Choroid plexus epithelial cell (primary cell): Measurements from ENCODE around the gene ILK.
A peak's percentile ranks its signal among the peaks of the same experiment; 100 is the strongest.

Experiments used
- DNase-seq: peaks from one replicate; pipeline ENCODE4 v3.0.0-alpha.2; 2010; ENCODE audit warnings: low read depth
- H3K4me3 ChIP-seq: 2 replicates; pipeline ENCODE4 v1.5.1; 2011; ENCODE audit warnings: low read depth, mild to moderate bottlenecking, control low read depth, low read length, moderate library complexity
- TF ChIP-seq, protein P1 (sequence below): conservative IDR thresholded peaks from 2 replicates; pipeline ENCODE4 v1.5.1; 2011; ENCODE audit warnings: low read depth, mild to moderate bottlenecking, control low read depth, inconsistent platforms, low read length, moderate library complexity

Gene ILK

GRCh38 chr11:6646576-6646917 is 43.0 kb downstream of the ILK start:
- TF ChIP-seq, protein P1, sequence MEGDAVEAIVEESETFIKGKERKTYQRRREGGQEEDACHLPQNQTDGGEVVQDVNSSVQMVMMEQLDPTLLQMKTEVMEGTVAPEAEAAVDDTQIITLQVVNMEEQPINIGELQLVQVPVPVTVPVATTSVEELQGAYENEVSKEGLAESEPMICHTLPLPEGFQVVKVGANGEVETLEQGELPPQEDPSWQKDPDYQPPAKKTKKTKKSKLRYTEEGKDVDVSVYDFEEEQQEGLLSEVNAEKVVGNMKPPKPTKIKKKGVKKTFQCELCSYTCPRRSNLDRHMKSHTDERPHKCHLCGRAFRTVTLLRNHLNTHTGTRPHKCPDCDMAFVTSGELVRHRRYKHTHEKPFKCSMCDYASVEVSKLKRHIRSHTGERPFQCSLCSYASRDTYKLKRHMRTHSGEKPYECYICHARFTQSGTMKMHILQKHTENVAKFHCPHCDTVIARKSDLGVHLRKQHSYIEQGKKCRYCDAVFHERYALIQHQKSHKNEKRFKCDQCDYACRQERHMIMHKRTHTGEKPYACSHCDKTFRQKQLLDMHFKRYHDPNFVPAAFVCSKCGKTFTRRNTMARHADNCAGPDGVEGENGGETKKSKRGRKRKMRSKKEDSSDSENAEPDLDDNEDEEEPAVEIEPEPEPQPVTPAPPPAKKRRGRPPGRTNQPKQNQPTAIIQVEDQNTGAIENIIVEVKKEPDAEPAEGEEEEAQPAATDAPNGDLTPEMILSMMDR: no peak
- DNase-seq: peak; percentile 28
- H3K4me3 ChIP-seq: no peak overlapping the region

DNA sequence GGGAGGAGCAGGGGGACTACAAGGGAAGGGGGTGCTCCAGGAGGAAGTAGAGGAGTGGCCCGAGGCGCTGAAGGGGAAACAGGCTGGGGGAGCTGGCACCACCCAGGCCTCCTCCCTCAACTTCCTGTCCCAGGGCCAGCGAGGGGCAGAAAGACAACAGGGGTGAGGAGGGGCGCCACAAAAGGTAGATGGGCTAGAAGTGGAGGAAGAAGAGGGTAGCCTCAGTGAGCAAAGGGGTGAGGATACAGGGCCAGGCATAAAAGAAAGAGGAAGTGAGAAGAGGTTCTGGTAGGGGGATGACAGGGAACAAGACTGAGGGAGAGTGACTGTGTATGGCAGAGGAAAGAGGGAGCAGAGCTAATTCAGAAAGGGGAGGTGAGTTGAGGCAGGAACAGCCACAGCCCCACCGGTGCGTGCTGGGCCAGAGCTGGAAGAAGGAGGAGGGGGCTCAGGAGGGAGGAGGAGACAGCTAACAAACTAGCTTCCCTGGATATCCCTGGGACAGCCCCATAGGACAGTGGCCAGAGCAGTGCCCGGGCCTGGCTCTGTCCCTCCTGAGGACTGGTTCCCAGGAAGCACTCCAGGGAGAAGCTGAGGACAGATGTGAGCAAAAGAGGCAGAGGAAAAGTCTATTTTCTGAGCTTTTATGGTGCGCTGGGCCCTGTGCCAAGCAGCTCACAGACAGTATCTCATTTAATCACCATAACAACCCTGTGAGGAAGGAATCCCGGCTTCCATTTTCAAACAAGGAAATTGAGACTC is 43.5 kb downstream of the ILK start:
- no peak overlapping the region for H3K4me3 ChIP-seq
- TF ChIP-seq, protein P1: no peak
- DNase-seq: peak; percentile 45

DNA sequence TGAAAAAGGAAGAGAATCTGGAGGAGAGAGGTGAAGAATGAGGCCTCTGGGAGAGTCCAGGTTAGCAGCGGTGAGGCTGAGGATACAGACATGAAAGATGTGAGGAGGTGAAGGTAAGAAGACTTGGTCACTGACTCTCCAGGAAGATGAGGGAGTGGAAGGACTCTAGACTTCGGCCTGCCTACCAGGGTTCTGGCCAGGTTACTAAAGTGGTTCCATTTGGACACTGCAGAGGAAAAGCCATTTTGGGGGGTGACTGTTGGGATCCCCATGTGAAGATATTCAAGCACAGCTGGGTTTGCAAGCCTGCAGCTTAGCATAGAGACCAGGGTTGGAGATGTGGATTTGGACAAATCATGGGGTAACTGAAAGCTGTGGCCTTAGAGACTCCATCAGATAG is 44.3 kb downstream of the ILK start:
- H3K4me3 ChIP-seq: no peak overlapping the region
- TF ChIP-seq, protein P1: no peak
- no peak for DNase-seq

DNA sequence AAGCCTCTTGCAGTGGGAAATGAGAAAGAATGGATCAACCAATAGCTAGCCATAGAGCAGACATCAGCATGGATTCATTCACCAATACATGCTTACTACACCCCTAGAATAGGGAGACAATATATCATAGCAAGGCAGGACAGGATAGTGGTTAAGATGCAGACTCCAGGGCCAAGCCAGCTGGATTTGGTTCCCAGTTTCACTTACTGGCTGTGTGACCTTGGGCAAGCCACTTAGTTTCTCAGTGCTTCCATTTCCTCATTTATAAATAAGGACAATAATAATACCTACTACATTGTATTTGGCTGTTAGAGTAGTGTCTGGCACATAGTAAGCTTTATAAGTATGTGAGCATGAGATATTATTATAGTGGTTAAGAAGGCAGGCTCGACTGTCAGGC is 44.9 kb downstream of the ILK start:
- no peak for DNase-seq
- TF ChIP-seq, protein P1: no peak
- no peak overlapping the region for H3K4me3 ChIP-seq

GRCh38 chr11:6650104-6650503 is 46.5 kb downstream of the ILK start:
- TF ChIP-seq, protein P1: no peak
- DNase-seq: no peak
- H3K4me3 ChIP-seq: no peak overlapping the region

DNA sequence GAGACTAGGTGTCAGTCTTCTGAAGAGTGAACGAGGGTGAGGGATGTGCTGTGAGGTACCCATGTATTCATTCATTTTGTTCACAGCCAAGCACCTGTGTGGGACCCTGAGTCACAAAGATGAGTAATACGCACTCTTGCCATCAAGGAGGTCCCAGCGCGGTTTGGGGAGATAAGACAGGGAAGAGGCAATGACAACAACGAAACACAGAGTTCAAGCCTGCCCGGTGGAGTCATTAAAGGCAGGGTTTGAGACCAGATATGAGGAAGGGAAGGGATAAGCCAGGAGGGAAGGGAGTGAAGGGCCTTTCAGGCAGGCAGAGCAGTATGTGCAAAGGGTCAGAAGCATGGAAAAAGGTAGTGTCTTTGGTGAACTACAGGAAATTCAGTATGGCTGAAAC is 47.4 kb downstream of the ILK start:
- DNase-seq: no peak
- TF ChIP-seq, protein P1: no peak
- H3K4me3 ChIP-seq: no peak overlapping the region

- no peak for DNase-seq
- no peak overlapping the region for H3K4me3 ChIP-seq
- TF ChIP-seq, protein P1: no peak
Measured at GRCh38 chr11:6652182-6652581, 48.6 kb downstream of the ILK start.
